Mammary epithelial cell (primary cell): ENCODE measurements around the gene OSBPL5.

Experiments used
- CTCF ChIP-seq, 2 donors: IDR thresholded peaks in 1 of 2; conservative IDR thresholded peaks in 1 of 2; 2 replicates each; pipeline ENCODE4 v1.5.1; 2011 to 2012; ENCODE audit warnings: inconsistent platforms in 2 of 2, low read length in 2 of 2, mild to moderate bottlenecking in 2 of 2, control low read depth in 1 of 2, low read depth in 1 of 2; ENCODE audit not compliant: insufficient read depth in 1 of 2; ENCODE audit errors: extremely low read depth in 1 of 2
- EZH2 ChIP-seq: IDR thresholded peaks from 2 replicates; pipeline ENCODE4 v1.6.1; 2012; ENCODE audit warnings: low read length, inconsistent platforms, borderline replicate concordance

- no peak for TF ChIP-seq CTCF (conservative IDR thresholded peaks at IDR 0.05 in 1 of 2, IDR thresholded peaks at IDR 0.05 in 1 of 2; ENCODE audit: extremely low read depth in 1 of 2, insufficient read depth in 1 of 2, low read depth in 1 of 2, low read length in 2 of 2)
- no peak for TF ChIP-seq EZH2
These were observed 78.4 kb downstream of the OSBPL5 start for GRCh38 chr11:3086671-3087150.
